ENCODE measurements around the gene AKAP13.
"Not testable (repeated sequence)": the region's sequence is repeated elsewhere in the genome, so short reads cannot be mapped to it uniquely, and the experiment has no call there.

AKAP13 gene

DNA sequence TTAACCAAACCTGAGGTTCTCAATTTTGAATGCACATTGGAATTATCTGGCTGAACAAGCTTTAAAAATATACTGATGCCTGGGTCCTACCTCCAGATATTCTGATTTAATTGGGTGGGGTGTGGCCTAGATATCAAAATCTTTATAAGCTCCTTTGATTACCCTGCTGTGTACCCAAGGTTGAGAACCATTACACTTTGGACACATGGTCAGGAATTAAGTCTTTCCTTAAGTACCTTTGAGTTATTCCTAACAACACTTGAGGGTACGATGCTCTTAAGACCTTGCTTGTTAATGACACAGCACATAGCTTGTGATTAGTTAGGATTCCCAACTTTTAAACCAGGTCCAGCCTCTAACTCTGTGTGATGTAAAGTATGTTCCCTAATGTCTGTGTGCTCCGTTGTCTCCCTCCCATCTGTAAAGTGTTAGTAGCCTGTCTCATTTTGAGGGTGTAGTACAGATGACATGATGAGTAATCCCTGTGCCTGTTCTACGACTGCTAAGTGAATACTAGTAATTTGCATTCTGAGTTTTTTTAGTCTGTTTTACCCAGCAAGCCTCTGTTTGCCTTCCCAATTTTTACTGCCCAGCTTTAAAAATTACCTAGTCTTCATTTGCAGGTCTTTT, 259.5 kb downstream of the AKAP13 start:
- no peak overlapping the region for H3K4me3 ChIP-seq (ENCODE audit: low read depth, low read length)

DNA sequence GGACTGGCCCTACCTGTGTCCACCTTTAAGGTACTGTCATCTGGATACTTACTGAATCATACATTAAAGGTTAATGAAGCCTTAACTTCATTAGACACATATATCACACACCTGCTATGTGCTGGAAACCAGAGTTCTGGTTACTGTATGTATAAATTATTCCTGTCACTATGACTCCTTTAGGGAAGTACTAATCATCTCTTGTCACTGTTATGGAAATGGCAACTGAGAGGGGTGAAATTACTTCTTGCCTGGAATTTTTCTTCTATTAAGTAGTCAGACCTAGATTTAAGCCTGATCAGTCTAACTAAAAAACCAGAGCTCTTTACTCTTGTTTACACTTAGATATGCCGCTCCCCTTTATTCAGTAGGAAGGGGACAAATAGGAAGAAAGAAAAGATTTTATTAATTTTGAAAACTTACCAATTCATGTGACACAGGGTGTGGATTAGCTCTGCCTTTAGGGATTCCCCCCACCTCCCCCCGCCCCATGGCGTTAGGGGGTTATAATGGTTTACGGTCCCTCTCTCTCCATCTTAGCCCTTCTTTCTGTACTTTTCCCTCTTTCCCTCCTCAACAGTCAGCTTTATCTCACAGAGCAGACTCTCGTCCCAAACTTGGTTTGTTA, 261.8 kb downstream of the AKAP13 start:
- H3K4me3 ChIP-seq (ENCODE audit: low read depth, low read length): no peak overlapping the region

DNA sequence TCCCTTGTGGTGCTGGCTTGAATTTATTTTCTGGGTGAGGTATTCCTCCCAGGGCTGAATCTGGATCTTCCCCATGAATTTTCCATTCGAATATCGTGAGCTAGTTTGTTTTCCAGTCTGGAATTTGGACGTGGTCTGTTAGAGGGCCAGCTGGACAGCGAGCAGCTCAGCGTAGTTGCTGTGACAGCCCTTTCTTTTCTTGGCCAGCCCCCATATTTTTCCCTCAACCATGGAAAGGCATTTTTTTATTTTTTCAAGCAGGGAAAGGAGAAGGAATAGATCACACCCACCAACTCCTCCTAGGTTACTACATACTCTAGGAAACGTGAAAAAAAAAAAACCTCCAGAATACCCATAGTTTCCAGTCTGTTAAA, 262.3 kb downstream of the AKAP13 start:
- no peak overlapping the region for H3K4me3 ChIP-seq (ENCODE audit: low read depth, low read length)

DNA sequence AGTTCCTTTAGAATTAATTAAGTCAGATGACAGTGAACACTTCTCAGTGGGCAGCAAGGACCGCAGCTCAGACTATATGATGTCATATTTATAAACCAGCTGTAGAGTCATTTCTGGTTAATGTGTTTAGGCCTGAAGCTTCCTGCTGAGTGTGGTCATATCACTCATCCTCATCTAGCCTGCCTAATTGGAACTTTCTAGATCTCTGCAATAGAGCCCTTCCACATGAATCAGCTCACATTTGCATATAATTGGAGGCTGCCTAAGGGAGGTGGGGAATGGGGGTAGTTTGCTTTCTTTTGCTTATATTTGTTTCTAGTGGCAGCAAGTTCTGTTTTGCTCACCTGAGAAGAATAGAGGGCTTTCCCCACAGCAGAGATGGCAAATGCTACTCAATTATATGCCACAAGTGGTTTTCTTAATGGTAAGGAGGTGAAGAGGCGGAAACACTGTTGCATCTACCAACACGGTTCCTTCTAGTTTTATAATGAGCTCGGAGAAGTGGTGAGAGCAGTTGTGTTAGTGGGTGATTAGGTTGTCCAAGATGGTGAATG, 266.2 kb downstream of the AKAP13 start:
- H3K4me3 ChIP-seq (ENCODE audit: low read depth, low read length): no peak overlapping the region

DNA sequence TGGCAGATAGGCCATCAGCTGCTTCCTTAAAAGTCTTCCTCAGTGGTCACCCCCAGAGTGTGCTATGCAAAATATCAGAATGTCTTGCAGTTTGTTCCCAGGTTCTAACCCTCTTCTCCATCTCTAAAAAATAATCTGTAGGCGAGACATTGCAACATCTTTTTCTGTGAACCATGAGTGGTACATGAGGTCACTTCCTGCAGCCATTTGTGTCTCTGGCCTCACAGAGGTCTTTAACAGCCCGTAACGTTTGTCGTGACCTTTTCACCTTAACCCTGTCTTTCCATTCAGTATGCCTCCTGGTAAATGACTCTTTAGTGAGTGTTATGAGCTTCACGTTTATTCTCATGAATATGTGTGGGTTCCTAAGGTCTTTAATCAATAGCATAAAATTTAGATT, 269.0 kb downstream of the AKAP13 start:
- no peak overlapping the region for H3K4me3 ChIP-seq (ENCODE audit: low read depth, low read length)

DNA sequence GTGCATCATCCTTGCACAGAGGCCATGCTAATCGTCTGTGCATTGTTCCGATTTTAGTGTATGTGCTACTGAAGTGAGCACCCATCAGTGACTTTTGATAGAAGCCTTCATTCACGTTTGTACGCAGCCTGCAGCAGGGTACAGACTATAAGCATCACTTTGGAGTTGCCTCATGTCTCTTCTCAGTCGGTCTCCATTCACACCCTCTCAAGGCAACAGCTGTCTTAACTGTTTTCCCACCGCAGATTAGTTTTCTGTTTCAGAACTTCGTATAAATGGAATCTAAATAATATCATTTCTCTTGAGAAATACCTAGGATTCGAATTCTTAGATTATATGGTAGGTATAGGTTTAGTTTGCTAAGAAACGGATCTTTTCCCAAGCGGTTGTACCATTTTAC, 271.1 kb downstream of the AKAP13 start:
- no peak overlapping the region for H3K4me3 ChIP-seq (ENCODE audit: low read depth, low read length)

DNA sequence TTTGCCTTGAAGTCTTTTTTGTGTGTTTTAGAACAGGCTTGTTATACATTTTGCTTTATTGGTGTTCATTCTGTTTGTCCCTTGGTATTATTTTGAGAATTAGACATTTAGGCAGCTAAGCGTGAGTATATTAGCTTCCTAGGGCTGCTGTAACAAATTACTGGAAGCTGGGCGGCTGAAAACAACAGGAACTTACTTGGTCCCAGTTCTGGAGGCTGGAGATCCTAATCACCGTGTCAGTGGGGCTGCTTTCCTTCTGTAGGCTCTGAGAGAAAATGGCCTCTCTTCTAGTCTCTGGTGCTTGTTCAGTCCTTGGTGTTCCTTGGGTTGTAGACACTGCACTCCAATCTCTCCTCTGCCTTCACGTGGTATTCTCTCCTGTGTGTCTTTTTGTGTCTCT, 272.1 kb downstream of the AKAP13 start:
- H3K4me3 ChIP-seq (ENCODE audit: low read depth, low read length): no peak overlapping the region

DNA sequence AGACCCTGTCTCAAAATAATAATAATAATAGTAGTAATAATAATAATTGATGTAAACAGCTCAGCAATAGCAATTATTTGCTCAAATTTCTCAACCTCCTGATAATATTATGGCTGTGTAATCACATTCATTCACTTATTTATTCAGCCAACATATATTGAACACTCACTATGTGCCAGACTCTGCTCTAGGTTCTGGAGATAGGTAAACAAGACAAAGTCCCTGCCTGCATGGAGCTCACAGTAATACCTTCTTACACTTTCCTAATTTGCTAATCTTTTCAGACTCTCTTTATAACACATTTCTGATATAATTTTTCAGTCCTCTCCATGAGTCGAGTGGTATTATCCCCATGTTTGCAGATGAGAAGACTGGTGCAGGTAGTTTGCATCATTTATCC, 276.7 kb downstream of the AKAP13 start:
- no peak overlapping the region for H3K4me3 ChIP-seq (ENCODE audit: low read depth, low read length)

DNA sequence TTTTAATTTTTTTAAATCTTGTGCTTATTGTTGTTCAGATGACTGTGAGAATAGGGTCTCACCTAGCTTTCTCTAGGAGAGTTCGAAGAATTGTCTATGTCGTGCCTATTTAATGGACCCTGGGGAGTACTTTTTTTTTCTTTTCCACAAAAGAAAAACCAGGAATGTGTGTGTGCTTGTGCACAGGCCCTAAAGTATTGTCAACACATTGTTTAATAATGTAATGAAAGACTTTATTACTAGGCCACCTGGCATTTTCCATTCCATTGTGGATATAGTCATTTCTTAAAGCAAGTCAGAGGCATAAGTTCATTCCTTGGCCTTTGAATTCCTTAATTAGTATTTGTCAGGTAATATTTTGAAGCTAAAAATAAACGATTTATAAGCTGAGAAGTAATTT, 278.4 kb downstream of the AKAP13 start:
- no peak overlapping the region for H3K4me3 ChIP-seq (ENCODE audit: low read depth, low read length)

DNA sequence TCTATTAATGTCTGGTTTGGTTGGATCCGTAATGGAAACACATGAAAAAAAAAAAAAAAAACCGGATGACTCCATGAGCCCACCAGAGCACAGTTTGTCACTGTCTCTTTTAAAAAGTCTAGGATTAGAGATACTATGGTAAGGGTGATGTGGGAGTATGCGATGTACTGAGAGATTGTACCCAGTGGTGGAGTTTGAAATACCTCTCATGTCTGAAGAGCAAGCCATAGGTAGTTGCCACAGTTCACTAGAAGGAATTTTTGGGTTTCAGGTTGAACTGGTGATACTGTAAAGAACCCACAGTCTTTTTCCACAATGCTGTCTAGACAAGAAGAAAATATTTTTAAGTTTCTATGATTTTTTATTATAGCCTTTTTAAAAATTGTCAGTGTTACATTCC, 281.5 kb downstream of the AKAP13 start:
- H3K4me3 ChIP-seq (ENCODE audit: low read depth, low read length): no peak overlapping the region

DNA sequence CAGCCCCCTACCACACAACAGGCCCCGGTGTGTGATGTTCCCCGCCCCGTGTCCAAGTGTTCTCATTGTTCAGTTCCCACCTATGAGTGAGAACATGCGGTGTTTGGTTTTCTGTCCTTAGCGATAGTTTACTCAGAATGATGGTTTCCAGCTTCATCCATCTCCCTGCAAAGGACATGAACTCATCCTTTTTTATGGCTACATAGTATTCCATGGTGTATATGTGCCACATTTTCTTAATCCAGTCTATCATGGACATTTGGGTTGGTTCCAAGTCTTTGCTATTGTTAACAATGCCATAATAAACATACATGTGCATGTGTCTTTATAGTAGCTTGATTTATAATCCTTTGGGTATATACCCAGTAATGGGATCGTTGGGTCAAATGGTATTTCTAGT, 285.3 kb downstream of the AKAP13 start:
- H3K4me3 ChIP-seq (ENCODE audit: low read depth, low read length): not testable (repeated sequence)

DNA sequence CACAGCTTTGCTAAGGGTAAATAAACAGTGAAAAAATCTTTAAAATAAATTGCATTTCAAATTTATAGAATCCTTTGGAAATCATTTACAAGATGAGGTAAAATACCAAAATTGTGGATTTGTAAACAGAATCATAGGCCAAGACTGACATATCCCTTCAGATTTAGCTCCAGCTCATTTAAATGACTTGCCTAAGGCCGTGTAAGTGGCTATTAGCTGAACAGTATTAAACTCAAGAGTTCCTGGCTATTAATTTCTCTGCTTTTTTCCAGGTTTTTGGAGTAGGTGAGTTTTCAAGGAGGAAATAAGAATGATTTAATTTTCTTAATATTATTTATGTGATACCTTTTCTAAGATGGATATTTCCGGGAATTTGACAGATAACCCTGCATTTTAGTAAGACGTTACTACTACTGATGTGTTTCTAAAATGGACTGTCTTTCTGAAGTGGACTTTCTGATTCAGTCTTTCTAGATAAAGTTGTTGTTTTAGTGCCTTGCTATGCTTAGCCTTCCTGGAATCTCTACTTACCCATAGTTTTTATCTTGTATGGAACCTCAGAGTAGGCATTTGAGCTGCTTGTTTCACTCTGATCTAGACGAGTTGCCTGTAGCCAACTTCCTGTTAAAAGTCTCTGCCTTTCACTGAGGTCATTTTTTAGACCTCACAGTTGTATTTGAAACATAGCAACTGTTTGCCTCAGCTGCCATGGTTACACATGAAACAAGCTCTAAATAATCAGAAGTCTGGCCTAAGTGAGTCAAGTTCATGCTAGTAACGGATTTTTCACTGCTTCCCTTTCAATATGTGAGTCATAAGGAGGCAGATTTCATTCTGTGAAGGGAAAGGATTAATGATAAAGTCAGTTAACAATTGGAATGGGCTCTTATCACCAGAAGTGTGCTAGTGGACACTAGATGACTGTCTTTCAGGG, 287.4 kb downstream of the AKAP13 start:
- no peak overlapping the region for H3K4me3 ChIP-seq (ENCODE audit: low read depth, low read length)

DNA sequence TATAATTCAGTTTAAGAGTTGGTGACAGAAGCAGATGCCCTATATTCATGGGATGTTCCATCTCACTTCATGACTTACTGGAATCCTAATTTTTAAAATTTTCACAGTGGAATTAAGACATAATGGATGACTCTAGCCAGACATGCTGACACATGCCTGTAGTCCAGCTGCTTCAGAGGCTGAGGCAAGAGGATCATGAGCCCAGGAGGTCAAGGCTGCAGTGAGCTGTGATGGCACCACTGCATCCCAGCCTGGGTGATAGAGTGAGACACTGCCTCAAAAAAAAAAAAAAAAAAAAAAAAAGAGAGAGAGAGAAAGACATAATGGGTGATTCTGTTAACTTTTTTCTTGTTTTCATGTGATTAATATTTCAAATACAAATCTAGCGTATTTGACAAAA, 290.8 kb downstream of the AKAP13 start:
- H3K4me3 ChIP-seq (ENCODE audit: low read depth, low read length): no peak overlapping the region

DNA sequence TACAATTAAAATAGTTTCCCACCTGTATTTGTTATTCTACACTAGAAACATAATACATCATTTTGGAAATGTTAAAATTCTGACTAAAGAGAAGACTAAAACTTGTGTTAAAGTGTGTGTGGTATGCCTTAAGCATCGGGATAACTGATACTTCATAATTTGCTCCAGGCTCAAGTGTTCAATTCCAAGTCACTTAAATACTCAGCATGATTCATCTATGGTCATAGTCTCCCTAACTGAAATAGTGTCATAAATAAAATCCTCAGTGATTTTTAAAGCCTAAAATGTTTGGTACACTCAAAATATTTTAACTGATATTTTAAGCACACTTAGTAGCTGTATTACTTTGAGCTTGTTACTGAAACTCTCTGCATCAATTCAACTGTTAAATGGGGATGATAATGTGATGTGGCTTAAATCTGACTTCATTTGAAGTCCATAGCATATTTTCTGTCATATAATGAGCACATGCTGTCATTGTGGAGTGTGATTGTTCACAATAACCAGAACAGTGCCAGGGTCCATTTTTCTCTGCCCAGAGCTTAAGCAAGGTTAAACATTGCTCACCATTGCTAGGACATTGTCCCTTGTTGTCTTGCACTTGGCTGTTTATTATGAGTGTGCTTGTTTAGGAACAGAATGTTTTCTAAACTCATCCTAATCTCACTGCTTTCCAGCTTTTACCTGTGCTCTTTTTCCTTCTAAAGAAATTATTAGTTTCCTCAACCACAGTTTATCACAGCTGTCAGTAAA, 292.1 kb downstream of the AKAP13 start:
- no peak overlapping the region for H3K4me3 ChIP-seq (ENCODE audit: low read depth, low read length)

DNA sequence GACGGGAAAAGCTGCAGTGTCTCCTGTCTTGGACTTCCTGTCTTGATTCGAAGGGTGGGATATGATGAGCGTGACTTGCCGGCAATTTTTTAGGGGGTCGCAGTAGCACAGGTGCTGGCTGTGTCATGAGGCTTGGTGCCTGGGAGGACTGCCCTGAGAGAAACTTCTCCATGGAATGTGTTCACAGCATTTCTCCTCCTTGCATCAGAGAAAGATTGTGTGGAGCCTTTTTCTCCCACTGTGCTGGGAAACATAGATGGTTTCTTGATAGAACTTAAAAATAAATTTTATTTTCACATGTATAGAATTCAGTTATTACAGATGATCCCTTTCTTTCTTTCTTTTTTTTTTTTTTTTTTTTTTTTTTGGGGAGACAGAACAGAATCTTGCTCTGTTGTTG, 292.9 kb downstream of the AKAP13 start:
- H3K4me3 ChIP-seq (ENCODE audit: low read depth, low read length): no peak overlapping the region

DNA sequence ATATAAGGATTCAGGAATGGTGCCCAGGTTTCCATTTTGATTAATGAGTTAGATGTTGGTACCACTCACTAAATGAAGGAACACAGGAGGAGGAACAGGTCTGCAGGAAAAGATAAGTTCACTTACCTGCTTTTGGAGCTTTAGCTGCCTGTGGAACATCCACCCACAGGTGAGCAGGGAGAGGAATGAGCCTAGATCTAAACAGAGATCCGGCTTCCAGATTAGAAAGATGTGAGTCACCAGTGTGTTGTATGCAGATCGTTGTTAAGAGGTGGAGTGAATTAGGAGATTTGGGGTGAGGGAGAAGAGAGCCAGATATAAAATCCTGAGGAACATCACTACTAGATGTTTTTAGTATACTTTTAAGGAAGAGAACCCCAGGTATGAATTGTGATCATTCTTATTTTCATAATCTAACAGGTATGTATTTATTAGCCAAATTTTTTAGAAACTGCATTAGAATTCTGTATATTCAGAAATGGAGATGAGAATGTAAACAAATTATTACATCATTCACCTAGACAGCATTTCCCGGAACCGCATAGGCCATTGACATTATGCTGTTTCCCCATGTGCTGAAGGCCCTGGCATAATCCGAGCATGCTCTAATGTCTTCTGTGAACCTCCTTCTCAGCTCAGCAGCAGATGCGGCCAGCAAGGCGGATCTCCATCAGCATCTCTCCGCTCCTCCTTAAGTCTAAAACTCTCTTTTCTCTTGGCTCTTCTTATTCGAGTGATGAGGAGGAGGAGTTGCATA, 296.1 kb downstream of the AKAP13 start:
- no peak overlapping the region for H3K4me3 ChIP-seq (ENCODE audit: low read depth, low read length)

DNA sequence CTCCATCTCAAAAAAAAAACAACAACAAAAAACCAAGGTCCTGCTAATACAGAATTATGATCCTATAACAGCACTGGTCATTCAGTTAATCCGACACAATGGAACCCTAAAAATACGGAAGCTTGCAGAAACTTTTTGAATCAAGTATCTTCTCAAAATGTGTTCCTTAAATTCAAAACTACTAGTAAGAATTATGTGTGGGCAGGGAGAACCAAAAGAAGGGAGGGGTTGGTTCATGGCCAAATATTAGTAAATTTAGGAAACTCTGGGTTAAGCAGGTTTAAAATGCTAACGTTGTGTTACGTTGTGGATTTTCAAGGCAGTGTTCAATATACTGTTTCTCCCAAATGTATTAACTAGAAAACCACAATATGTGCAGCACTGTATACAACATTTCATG, 298.8 kb downstream of the AKAP13 start:
- H3K4me3 ChIP-seq (ENCODE audit: low read depth, low read length): no peak overlapping the region

DNA sequence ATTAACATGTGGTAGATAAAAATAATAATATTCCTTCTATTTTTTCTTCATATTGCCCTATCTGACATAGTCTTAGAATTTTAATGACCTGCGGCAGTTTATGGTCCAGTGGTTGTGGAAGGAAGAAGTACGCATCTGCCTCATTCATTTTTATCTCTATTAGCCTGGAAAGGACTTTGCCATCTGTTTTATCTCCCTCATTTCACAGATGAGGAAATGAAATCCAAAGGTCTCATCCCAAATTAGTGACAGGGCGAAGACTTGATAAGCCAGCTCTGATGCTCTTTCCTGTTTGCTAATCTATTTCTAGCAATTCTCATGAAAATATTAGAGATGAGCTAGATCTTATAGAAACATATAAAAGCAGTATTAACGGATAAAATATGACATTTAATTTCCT, 301.0 kb downstream of the AKAP13 start:
- no peak overlapping the region for H3K4me3 ChIP-seq (ENCODE audit: low read depth, low read length)

DNA sequence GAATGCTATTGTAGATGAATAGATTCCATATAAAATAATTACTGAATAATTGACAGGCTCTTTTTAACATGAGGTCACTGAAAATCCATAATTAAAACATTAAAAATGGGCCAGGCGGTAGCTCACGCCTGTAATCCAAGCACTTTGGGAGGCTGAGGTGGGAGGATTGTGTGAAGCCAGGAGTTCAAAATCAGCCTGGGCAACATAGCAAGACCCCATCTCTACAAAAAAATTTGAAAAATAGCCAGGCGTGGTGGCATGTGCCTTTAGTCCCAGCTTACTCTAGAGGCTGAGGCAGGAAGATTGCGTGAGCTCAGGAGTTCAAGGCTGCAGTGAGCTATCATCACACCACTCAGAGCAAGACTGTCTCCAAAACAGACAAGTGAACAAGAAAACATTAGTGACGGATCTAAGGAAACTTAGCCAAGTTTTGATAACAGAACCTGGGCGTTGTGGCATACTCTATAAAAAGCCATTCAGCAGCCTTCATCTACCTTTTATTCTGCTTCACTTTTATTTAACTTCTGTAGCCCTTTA, 303.8 kb downstream of the AKAP13 start:
- no peak overlapping the region for H3K4me3 ChIP-seq (ENCODE audit: low read depth, low read length)

DNA sequence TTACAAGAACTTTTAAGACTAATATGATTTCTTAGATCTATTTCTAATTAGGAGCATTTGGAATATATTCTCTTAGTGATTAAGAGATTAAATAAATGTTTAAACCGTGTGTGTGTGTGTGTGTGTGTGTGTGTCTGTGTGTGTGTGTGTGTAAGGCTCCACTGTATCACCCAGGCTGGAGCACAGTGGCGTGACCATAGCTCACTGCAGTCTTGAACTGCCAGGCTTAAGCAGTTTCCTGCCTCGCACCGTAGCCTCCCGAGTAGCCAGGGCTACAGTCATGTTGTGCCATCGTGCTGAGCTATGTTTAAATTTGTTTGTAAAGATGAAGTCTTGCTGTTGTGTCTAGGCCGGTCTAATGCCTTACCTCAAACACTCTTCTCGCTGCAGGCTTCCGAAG, 305.0 kb downstream of the AKAP13 start:
- H3K4me3 ChIP-seq (ENCODE audit: low read depth, low read length): no peak overlapping the region

Measured in iPS-11a (cell line).